ENCODE data around the gene CMTR1.
"Not testable (repeated sequence)": the region's sequence is repeated elsewhere in the genome, so short reads cannot be mapped to it uniquely, and the experiment has no call there.

Gene CMTR1

DNA sequence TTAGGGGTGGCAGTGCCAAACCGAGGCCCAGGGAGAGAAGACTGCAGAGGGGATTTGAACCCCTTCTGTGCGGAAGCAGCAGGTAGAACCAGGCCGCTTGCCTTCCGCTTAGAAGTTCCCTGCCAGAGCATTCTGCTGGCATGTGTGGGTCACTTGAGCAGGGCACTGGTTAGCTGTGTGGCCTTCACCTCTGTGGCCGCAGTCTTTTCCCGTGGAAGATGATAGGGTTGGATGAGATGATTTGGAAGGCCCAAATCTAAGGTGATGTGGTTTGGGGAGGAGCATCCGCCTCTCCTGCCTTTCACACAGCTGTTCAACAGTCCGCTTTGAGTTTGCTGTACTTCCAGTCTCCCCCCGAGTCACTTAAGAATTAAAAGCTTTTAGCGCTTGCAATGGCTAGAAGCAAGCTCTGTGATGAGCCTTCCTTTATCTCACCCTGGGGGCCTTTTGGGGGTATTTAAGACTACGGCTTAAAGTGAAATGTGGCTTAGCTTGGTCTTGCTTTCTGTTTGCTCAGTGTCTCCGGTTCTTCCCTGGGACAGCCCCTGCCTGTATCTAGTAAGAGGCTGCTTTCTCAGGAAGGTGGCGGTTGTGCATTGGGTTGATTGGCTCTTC, 743 bp downstream of the CMTR1 start:
- DNase-seq (ENCODE audit: low spot score): no peak

- DNase-seq (ENCODE audit: low spot score): no peak
These were observed 2.4 kb downstream of the CMTR1 start for GRCh38 chr6:37435373-37435772.

- no peak for DNase-seq (ENCODE audit: low spot score)
These were observed 2.8 kb downstream of the CMTR1 start for GRCh38 chr6:37435816-37436215.

DNA sequence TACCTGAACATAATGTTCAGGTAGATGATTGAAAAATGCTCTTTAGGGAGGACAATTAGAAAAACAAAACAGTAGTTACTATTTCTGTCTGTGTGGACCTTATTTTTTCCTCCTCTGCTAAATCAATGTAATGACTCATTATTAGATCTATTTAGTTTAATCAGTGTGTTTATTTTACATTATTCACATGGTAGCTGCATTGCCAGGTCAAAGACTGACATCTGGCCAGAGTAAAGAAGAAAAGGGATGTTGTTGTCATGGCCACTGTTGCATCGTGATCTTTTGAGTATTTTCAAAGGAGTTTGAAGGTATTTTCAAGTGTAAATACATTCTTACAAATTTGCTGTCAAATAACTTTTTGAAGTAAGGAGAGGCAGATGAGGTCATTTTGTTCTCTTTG, 5.9 kb downstream of the CMTR1 start:
- no peak for DNase-seq (ENCODE audit: low spot score)

DNA sequence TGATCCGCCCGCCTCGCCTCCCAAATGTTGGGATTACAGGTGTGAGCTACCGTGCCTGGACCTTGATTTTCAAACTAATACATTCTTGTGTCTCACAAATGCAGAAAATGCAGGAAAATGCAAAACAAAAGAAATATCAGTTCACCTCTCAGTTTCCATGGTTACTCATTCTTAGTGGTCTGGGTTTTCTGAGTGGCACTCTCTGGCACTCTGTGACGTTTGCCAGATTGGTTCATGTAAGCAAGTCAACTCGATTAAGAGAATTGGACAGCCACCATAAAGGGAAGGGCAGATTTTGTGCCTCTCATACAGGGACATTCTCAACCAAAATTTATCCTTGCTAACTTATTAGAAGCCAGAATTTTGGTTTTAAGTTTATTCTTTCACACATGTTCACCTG, 8.6 kb downstream of the CMTR1 start:
- DNase-seq (ENCODE audit: low spot score): no peak

DNA sequence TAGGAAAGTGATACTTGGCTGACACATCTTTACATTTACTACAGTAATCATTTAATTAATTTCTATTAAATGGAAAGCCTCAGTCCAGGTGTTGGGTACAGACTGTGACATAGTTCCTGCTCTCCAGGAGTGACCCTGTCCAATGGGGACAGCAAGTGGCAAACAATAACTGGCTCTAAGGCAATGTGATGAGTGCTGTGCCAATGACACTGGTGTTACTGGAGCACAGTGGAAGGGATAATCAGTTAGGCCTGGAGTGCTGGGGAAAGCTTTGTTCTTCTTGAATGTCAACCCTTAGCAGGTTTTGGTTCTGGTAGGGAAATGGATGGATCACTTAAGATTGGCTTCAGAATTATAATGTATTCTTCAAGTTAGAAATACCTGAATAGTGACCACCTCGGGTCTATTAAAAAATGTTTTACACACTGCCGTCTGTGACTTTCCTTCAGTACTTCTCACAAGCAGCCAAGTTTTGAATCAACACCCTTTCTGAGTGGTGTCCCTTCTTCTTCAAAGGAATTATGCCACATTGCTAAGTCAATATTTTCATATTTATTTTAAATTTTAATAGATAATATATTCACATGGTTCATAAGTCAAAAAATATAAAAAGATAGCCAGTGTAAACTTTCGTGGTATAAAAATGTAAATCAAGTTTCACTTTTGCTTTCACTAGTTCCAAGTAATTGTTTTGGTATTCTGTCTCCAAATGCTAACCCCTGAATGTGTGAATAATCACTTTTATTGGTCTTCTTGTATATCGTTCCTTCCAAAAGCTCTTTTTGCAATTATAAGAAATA, 9.6 kb downstream of the CMTR1 start:
- DNase-seq (ENCODE audit: low spot score): no peak

GRCh38 chr6:37443216-37443542, 10.2 kb downstream of the CMTR1 start:
- not testable (repeated sequence) for DNase-seq (ENCODE audit: low spot score)

GRCh38 chr6:37449984-37450383, 17.0 kb downstream of the CMTR1 start:
- DNase-seq (ENCODE audit: low spot score): no peak

DNA sequence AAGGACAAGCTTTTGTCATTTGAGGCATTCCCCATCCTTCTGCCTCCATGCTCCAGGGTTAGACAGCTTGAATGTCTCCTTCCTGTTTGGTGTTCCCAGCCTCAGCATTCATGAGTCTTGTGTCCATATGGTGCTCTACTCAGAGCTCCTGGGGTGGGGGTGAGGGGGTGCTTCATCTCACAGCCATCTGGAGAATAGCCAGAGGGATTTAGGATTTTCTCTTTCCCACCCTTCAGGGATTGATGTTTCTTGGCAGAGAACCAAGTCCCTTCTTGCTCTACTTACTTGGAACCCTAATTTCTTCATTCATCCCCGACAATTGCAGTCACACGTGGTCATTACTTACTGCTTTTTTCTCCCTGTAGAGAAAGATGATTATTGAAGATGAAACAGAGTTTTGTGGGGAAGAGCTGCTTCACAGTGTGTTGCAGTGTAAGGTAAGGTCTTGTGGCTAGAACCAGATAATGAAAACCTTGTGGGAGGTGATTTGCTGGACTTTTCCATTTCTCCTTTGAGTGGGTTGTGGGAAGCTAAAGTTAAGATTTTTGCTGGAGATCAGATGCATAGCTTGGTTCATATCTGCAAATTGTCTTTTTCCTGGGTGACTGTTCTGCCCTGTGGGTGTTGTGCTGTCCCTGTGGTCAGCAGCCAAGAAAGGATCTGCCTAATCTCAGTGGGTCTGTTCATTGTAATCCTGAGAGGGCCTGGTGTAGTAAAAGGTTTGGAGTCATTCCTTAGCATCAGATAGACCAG, 18.6 kb downstream of the CMTR1 start:
- no peak for DNase-seq (ENCODE audit: low spot score)

DNA sequence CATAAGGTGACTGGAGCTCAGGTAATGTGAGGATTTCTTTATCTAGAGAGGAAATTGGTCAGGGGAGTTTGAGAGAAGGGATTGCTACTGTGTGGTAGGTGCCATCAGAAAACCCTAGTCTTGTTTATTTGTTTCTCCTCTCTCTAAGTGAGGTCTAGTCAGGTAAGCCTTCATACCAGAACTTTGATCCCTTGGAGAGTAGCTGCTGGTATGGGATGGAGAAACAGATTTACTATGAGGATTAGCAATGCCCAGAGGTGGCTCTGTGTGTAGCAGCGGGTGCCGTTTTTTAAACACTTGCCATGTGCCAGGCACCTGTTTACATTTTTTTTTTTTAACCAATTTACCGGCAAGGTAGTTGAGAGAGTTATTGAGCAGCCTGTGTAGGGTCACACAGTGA, 19.5 kb downstream of the CMTR1 start:
- no peak for DNase-seq (ENCODE audit: low spot score)

- no peak for DNase-seq (ENCODE audit: low spot score)
These were observed 21.6 kb downstream of the CMTR1 start for GRCh38 chr6:37454420-37455140.

DNA sequence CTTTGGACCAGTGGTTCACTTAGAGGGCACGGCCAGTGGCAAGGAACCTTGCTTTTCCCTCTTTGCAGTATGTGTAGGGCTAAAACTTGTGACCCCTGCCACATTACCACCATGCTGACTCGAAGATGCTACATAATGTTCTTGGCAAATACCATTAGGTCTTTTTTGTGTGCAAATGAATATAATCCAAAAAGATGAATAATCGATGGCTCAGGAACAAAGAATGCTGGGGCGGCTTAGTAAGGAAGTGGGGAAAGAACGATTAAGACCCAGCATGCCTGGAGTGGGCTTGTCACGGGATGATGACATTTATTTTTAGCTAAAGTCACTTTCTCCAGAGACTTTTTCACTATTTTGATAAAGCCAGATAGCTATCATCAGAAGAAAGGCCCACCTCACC, 23.1 kb downstream of the CMTR1 start:
- DNase-seq (ENCODE audit: low spot score): no peak

DNA sequence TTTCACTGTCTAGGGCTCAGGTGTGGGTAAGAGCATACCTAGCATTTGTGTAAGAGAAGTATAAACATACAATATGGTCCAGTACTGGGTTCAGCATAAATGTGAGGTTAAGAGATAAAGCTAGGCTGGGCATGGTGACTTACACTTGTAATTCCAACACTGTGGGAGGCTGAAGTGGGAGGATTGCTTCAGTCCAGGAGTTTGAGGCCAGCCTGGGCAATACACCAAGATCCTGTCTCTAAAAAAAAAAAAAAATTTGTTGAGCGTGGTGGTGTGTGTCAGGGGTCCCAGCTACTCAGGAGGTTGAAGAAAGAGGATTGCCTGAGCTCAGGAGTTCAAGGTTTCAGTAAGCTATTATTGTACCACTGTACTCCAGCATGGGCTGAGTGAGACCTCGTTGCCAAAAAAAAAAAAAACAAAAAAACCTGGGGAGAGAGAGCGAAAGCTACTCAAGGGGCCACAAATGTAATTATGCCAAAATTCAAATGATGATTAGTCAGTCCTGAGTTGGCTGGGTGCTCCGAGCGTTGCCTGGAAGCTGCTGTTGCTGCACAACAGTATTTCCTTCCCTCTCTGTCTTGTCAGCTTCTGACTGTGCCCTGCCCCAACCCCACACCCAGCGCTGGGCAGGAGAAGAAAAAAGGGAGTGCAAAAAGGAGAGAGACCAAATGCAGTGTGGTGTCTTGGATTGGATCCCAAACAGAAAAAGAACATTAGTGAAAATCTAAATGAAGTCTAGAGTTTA, 24.0 kb downstream of the CMTR1 start:
- DNase-seq (ENCODE audit: low spot score): no peak

GRCh38 chr6:37459981-37460800, 27.2 kb downstream of the CMTR1 start:
- DNase-seq (ENCODE audit: low spot score): no peak

- DNase-seq (ENCODE audit: low spot score): no peak
These were observed 27.8 kb downstream of the CMTR1 start for GRCh38 chr6:37460805-37461204.

DNA sequence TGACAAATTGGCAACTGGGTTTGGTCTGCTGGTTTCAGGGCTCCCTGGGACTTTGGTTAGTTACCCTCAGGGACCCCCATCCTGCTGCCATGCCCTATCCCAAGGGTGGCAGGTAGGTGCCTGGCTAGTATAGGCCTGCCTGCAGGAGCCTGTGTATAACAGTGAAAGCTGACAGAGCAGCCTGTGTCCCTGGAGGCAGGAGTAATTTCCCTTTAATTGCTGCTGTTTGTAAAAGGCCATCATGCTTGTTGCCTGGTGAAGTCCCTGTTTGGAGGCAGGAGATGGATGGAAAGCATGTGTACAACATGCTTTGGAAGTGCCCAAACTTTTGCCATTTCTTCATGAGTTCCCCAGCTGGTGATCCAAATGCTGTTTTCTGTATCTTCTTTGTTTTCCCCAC, 30.1 kb downstream of the CMTR1 start:
- DNase-seq (ENCODE audit: low spot score): no peak

GRCh38 chr6:37467718-37468117, 34.7 kb downstream of the CMTR1 start:
- DNase-seq (ENCODE audit: low spot score): no peak

GRCh38 chr6:37473364-37474095, 40.5 kb downstream of the CMTR1 start:
- no peak for DNase-seq (ENCODE audit: low spot score)

DNA sequence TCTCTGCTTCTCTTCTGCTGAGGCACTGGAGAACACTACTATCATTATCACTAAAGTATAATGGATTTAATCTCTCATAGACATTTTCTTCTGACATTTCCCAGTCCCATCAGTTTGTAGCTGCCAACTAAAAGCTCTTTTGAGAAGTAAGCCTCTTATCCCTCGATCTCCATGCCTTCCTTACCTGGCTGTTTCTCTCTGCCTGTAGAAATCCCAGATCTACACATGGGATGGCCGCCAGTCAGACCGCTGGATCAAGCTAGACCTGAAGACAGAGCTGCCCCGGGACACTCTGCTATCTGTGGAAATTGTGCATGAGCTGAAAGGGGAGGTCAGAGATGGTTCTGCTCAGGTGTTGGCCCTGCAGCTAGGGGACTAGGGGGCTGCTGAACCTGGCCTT, 41.3 kb downstream of the CMTR1 start:
- DNase-seq (ENCODE audit: low spot score): no peak

- no peak for DNase-seq (ENCODE audit: low spot score)
These were observed 44.2 kb downstream of the CMTR1 start for GRCh38 chr6:37477191-37477590.
